ENCODE data around the gene ARHGAP25. TPM values are rescaled to one million over a fixed set of nuclear protein-coding genes. Genes with fewer than 3 reads are reported as not detected.

The ARHGAP25 gene
- 1.3 TPM for total RNA-seq

GRCh38 chr2:68734688-68735525 is at the start of gene ARHGAP25:
TSS of gene ARHGAP25 (plus strand) at chr2:68734811. CDS start at chr2:68735200, 389 bp downstream.

GRCh38 chr2:68871159-68871764 is 136.7 kb downstream of the ARHGAP25 start, which contains the start of gene BMP10:
TSS of gene BMP10 (minus strand) at chr2:68871397. CDS start at chr2:68871358, 39 bp downstream.

Other genes with a start within 250 kb of the ARHGAP25 start
- gene PROKR1, start 91.2 kb upstream of the ARHGAP25 start, total RNA-seq, result 2.8 TPM
- gene BMP10, start 136.6 kb downstream of the ARHGAP25 start, total RNA-seq, result not detected
- not detected for gene GKN2, start 218.1 kb downstream of the ARHGAP25 start, total RNA-seq
- gene GKN1, start 239.8 kb downstream of the ARHGAP25 start, total RNA-seq, result not detected

Measured in parietal lobe (tissue), 1 donor.